Activated naive CD8-positive, alpha-beta T cell treated with anti-CD3 and anti-CD28 coated beads, Interleukin-2, amount 10 ng/mL, durations not matched to agents 7 days and 5 days (primary cell): ENCODE results near the gene ZFHX3. TPM values are rescaled to one million over a fixed set of nuclear protein-coding genes. Genes with fewer than 3 reads are reported as not detected.

ENCODE experiments used
- ATAC-seq: fragments of 150-1000 bp; cut with Tn5 transposase; one replicate; pipeline ENCODE4 v1.10.0; 2021; ENCODE audit warnings: low read depth, moderate library complexity
- POLR2A ChIA-PET: fragments of 350-600 bp; sonication (Branson Sonifier 250); formaldehyde crosslinking; loops from one replicate; lab custom pipeline; 2021; ENCODE audit warnings: antibody characterized with exemption; lab: Charles Lee
- DNase-seq: peaks from one replicate; pipeline ENCODE4 v3.0.0; 2021
- H3K27ac Mint-ChIP-seq: one replicate; pipeline ENCODE4 v1.8.0; 2022; ENCODE audit warnings: mild to moderate bottlenecking, mixed read lengths
- H3K27me3 Mint-ChIP-seq: one replicate; pipeline ENCODE4 v1.8.0; 2022; ENCODE audit warnings: mild to moderate bottlenecking, moderate library complexity, mixed read lengths
- H3K36me3 Mint-ChIP-seq: one replicate; pipeline ENCODE4 v1.8.0; 2021; ENCODE audit warnings: mild to moderate bottlenecking, mixed read lengths
- H3K4me1 Mint-ChIP-seq: one replicate; pipeline ENCODE4 v1.8.0; 2021; ENCODE audit warnings: mixed read lengths
- H3K4me3 Mint-ChIP-seq: one replicate; pipeline ENCODE4 v1.8.0; 2022; ENCODE audit warnings: mild to moderate bottlenecking, moderate library complexity, mixed read lengths
- H3K9me3 Mint-ChIP-seq: one replicate; pipeline ENCODE4 v1.8.0; 2021; ENCODE audit warnings: mixed read lengths
- total RNA-seq, 2 experiments: library from RNA; stranded (reverse); gene quantifications; one replicate each; pipeline ENCODE4 v1.2.3, GENCODE V29; 2021

Gene ZFHX3
- total RNA-seq, 2 experiments from 2014 or later, result 1.1 to 1.6 TPM

GRCh38 chr16:72908362-72909167 lies 139.4 kb downstream of the ZFHX3 start:
- Mint-ChIP-seq H3K4me3 (no peak overlapping the region), H3K9me3 (no peaks in the 10 kb centered on the region), H3K36me3 (no peaks in the 10 kb centered on the region), H3K27ac (no peak overlapping the region), H3K27me3 (peaks cover 23% of the 10 kb centered on the region), H3K4me1 (no peaks in the 10 kb centered on the region)
- DNase-seq, result no peak
- ATAC-seq, result no peak
- POLR2A ChIA-PET, result no interaction called here

- peak overlapping the region; percentile 10 for H3K27ac Mint-ChIP-seq
- H3K27me3 Mint-ChIP-seq, result peaks cover 11% of the 10 kb centered on the region
- no peak overlapping the region for H3K4me3 Mint-ChIP-seq
- no peaks in the 10 kb centered on the region for H3K9me3 Mint-ChIP-seq
- DNase-seq (no peak), ATAC-seq (no peak)
- H3K4me1 Mint-ChIP-seq, result no peaks in the 10 kb centered on the region
- POLR2A ChIA-PET, result no interaction called here
- no peaks in the 10 kb centered on the region for H3K36me3 Mint-ChIP-seq
Measured at GRCh38 chr16:72905581-72905980, 142.3 kb downstream of the ZFHX3 start.

GRCh38 chr16:72903176-72903575 lies 144.8 kb downstream of the ZFHX3 start:
- H3K27ac Mint-ChIP-seq, result no peak overlapping the region
- no peak for DNase-seq
- no peaks in the 10 kb centered on the region for H3K36me3 Mint-ChIP-seq
- POLR2A ChIA-PET, result interaction anchor here (0.5 kb wide), 1 partner anchor 17 kb away, joined by 3 read pairs; no protein-coding TSS in a partner anchor
- ATAC-seq, result no peak
- no peaks in the 10 kb centered on the region for H3K4me1 Mint-ChIP-seq
- H3K4me3 Mint-ChIP-seq, result no peak overlapping the region
- no peaks in the 10 kb centered on the region for H3K9me3 Mint-ChIP-seq
- H3K27me3 Mint-ChIP-seq, result peaks cover 13% of the 10 kb centered on the region

- POLR2A ChIA-PET, result no interaction called here
- Mint-ChIP-seq H3K27me3 (peaks cover 20% of the 10 kb centered on the region), H3K4me1 (no peaks in the 10 kb centered on the region), H3K9me3 (no peaks in the 10 kb centered on the region), H3K27ac (no peak overlapping the region), H3K36me3 (no peaks in the 10 kb centered on the region), H3K4me3 (no peak overlapping the region)
- ATAC-seq (no peak), DNase-seq (no peak)
Measured at GRCh38 chr16:72902206-72902605, 145.7 kb downstream of the ZFHX3 start.

- H3K4me3 Mint-ChIP-seq, result no peak overlapping the region
- peaks cover 22% of the 10 kb centered on the region for H3K27me3 Mint-ChIP-seq
- H3K9me3 Mint-ChIP-seq, result no peaks in the 10 kb centered on the region
- DNase-seq (no peak), ATAC-seq (no peak)
- H3K4me1 Mint-ChIP-seq, result no peaks in the 10 kb centered on the region
- no peaks in the 10 kb centered on the region for H3K36me3 Mint-ChIP-seq
- no peak overlapping the region for H3K27ac Mint-ChIP-seq
- POLR2A ChIA-PET, result no interaction called here
Measured at GRCh38 chr16:72901000-72901627, 146.8 kb downstream of the ZFHX3 start.

- H3K9me3 Mint-ChIP-seq, result no peaks in the 10 kb centered on the region
- H3K4me3 Mint-ChIP-seq, result no peak overlapping the region
- DNase-seq (no peak), ATAC-seq (no peak)
- peaks cover 30% of the 10 kb centered on the region for H3K27me3 Mint-ChIP-seq
- no peak overlapping the region for H3K27ac Mint-ChIP-seq
- H3K4me1 Mint-ChIP-seq, result no peaks in the 10 kb centered on the region
- no peaks in the 10 kb centered on the region for H3K36me3 Mint-ChIP-seq
- POLR2A ChIA-PET, result interaction anchor here (0.5 kb wide), 1 partner anchor 11 kb away, joined by 4 read pairs; no protein-coding TSS in a partner anchor
Measured at GRCh38 chr16:72898216-72898825, 149.6 kb downstream of the ZFHX3 start.

GRCh38 chr16:72897707-72898106 lies 150.2 kb downstream of the ZFHX3 start:
- no peaks in the 10 kb centered on the region for H3K36me3 Mint-ChIP-seq
- H3K27me3 Mint-ChIP-seq, result peaks cover 30% of the 10 kb centered on the region
- DNase-seq (no peak), ATAC-seq (no peak)
- H3K4me1 Mint-ChIP-seq, result no peaks in the 10 kb centered on the region
- H3K4me3 Mint-ChIP-seq, result no peak overlapping the region
- no peak overlapping the region for H3K27ac Mint-ChIP-seq
- no peaks in the 10 kb centered on the region for H3K9me3 Mint-ChIP-seq
- POLR2A ChIA-PET, result interaction anchor here (0.5 kb wide), 1 partner anchor 12 kb away, joined by 4 read pairs; no protein-coding TSS in a partner anchor

- Mint-ChIP-seq H3K36me3 (no peaks in the 10 kb centered on the region), H3K27me3 (peaks cover 32% of the 10 kb centered on the region), H3K4me3 (no peak overlapping the region), H3K9me3 (no peaks in the 10 kb centered on the region), H3K27ac (no peak overlapping the region), H3K4me1 (no peaks in the 10 kb centered on the region)
- ATAC-seq (no peak), DNase-seq (no peak)
- POLR2A ChIA-PET, result no interaction called here
Measured at GRCh38 chr16:72896485-72897118, 151.3 kb downstream of the ZFHX3 start.

GRCh38 chr16:72895951-72896350 lies 152.0 kb downstream of the ZFHX3 start:
- no peaks in the 10 kb centered on the region for H3K36me3 Mint-ChIP-seq
- POLR2A ChIA-PET, result no interaction called here
- H3K27ac Mint-ChIP-seq, result no peak overlapping the region

GRCh38 chr16:72894293-72895151 lies 153.4 kb downstream of the ZFHX3 start:
- Mint-ChIP-seq H3K9me3 (peaks cover 5% of the 10 kb centered on the region), H3K27ac (no peak overlapping the region), H3K36me3 (peaks cover 5% of the 10 kb centered on the region), H3K4me3 (no peak overlapping the region), H3K4me1 (no peaks in the 10 kb centered on the region), H3K27me3 (peaks cover 26% of the 10 kb centered on the region)
- DNase-seq, result no peak
- POLR2A ChIA-PET, result no interaction called here
- no peak for ATAC-seq

More at GRCh38 chr16:72895951-72896350, 152.0 kb downstream of the ZFHX3 start:
- peaks cover 2% of the 10 kb centered on the region for H3K9me3 Mint-ChIP-seq
- no peaks in the 10 kb centered on the region for H3K4me1 Mint-ChIP-seq
- H3K4me3 Mint-ChIP-seq, result no peak overlapping the region
- DNase-seq, result no peak
- ATAC-seq, result no peak
- peaks cover 32% of the 10 kb centered on the region for H3K27me3 Mint-ChIP-seq

GRCh38 chr16:72891291-72892227 lies 156.4 kb downstream of the ZFHX3 start:
- peaks cover 5% of the 10 kb centered on the region for H3K4me1 Mint-ChIP-seq
- H3K4me3 Mint-ChIP-seq, result no peak overlapping the region
- H3K27ac Mint-ChIP-seq, result peak overlapping the region; percentile 49
- ATAC-seq (no peak), DNase-seq (no peak)
- H3K27me3 Mint-ChIP-seq, result peaks cover 13% of the 10 kb centered on the region
- peaks cover 18% of the 10 kb centered on the region for H3K36me3 Mint-ChIP-seq
- H3K9me3 Mint-ChIP-seq, result peaks cover 8% of the 10 kb centered on the region
- POLR2A ChIA-PET, result interaction anchor here (0.7 kb wide), 1 partner anchor 27 kb away, joined by 3 read pairs; no protein-coding TSS in a partner anchor

GRCh38 chr16:72890587-72890986 lies 157.3 kb downstream of the ZFHX3 start:
- peaks cover 8% of the 10 kb centered on the region for H3K9me3 Mint-ChIP-seq
- H3K36me3 Mint-ChIP-seq, result peaks cover 18% of the 10 kb centered on the region
- ATAC-seq, result no peak
- POLR2A ChIA-PET, result no interaction called here
- H3K4me1 Mint-ChIP-seq, result peaks cover 5% of the 10 kb centered on the region
- H3K27me3 Mint-ChIP-seq, result peaks cover 11% of the 10 kb centered on the region
- H3K4me3 Mint-ChIP-seq, result no peak overlapping the region
- DNase-seq, result no peak
- no peak overlapping the region for H3K27ac Mint-ChIP-seq
